ENCODE data around the gene INCA1. TPM values are rescaled to one million over a fixed set of nuclear protein-coding genes. Genes with fewer than 3 reads are reported as not detected.

The INCA1 gene
- total and polyA plus RNA-seq, 2 of the 13 experiments (the other 11 are each of a cell fraction or from before 2014, with no cell fraction given), result 0.93 to 2.6 TPM

GRCh38 chr17:4997302-4998026, at the start of gene INCA1, which contains the start of gene KIF1C (continued):
- TF ChIP-seq ZBTB10 (CRISPR knock-in tag; IDR thresholded peaks at IDR 0.05; ENCODE audit: borderline replicate concordance), result 0 out of 2 replicates have a peak, but pooled peaks have one; percentile 16
- peak; percentile 25; the same call in 1 of the 2 replicates for TF ChIP-seq ZNF772 (CRISPR knock-in tag; IDR thresholded peaks at IDR 0.05)
- peak; percentile 75; the same call in 1 of the 2 replicates for TF ChIP-seq KDM5B (CRISPR knock-in tag; IDR thresholded peaks at IDR 0.05; ENCODE audit: borderline replicate concordance)
- peak; percentile 70; the same call in 1 of the 2 replicates for TF ChIP-seq HES4 (CRISPR knock-in tag; IDR thresholded peaks at IDR 0.05; ENCODE audit: borderline replicate concordance)
- TF ChIP-seq GATAD2A (CRISPR knock-in tag; IDR thresholded peaks at IDR 0.05), result 0 out of 2 replicates have a peak, but pooled peaks have one; percentile 13
- TF ChIP-seq ZNF205 (CRISPR knock-in tag; IDR thresholded peaks at IDR 0.05), result 0 out of 2 replicates have a peak, but pooled peaks have one; percentile 12
- TF ChIP-seq MED8 (CRISPR knock-in tag; IDR thresholded peaks at IDR 0.05; ENCODE audit: insufficient replicate concordance), result no peak
- TF ChIP-seq THRA (CRISPR knock-in tag; IDR thresholded peaks at IDR 0.05; ENCODE audit: borderline replicate concordance), result peak; percentile 19; the same call in 1 of the 2 replicates
- TF ChIP-seq SNAI1 (CRISPR knock-in tag; IDR thresholded peaks at IDR 0.05; ENCODE audit: borderline replicate concordance), result 0 out of 2 replicates have a peak, but pooled peaks have one; percentile 81
- TF ChIP-seq ZBTB26 (CRISPR knock-in tag; IDR thresholded peaks at IDR 0.05; ENCODE audit: borderline replicate concordance), result 0 out of 2 replicates have a peak, but pooled peaks have one; percentile 64
- peak; percentile 34; the same call in 1 of the 2 replicates for TF ChIP-seq SOX5 (CRISPR knock-in tag; IDR thresholded peaks at IDR 0.05; ENCODE audit: borderline replicate concordance)
- TF ChIP-seq AGO1 (IDR thresholded peaks at IDR 0.05; ENCODE audit: low read depth, low read length, poor library complexity, severe bottlenecking), result peak; percentile 69
- TF ChIP-seq THAP7 (CRISPR knock-in tag; IDR thresholded peaks at IDR 0.05), result peak; percentile 76; the same call in 1 of the 2 replicates
- TF ChIP-seq THAP11 (CRISPR knock-in tag; IDR thresholded peaks at IDR 0.05), result peak; percentile 46; the same call in 1 of the 2 replicates
- TF ChIP-seq KDM2A (CRISPR knock-in tag; IDR thresholded peaks at IDR 0.05; ENCODE audit: borderline replicate concordance, low read depth), result peak; percentile 83
- TF ChIP-seq MAFF (IDR thresholded peaks at IDR 0.05; ENCODE audit: low read depth, low read length), result no peak
- TF ChIP-seq ZNF572 (CRISPR knock-in tag; IDR thresholded peaks at IDR 0.05), result no peak
- peak; percentile 85 for TF ChIP-seq ZNF777 (CRISPR knock-in tag; IDR thresholded peaks at IDR 0.05)
- TF ChIP-seq PHF8 (CRISPR knock-in tag; IDR thresholded peaks at IDR 0.05), result peak; percentile 77
- peak; percentile 23; the same call in 1 of the 2 replicates for TF ChIP-seq RAD21 (CRISPR knock-in tag; IDR thresholded peaks at IDR 0.05)
- peak; percentile 49; the same call in 1 of the 2 replicates for TF ChIP-seq ARNTL (CRISPR knock-in tag; IDR thresholded peaks at IDR 0.05)
- no peak; the same call in 1 of the 2 replicates for TF ChIP-seq NFATC3 (CRISPR knock-in tag; IDR thresholded peaks at IDR 0.05)
- TF ChIP-seq TBX2 (CRISPR knock-in tag; IDR thresholded peaks at IDR 0.05; ENCODE audit: borderline replicate concordance), result peak; percentile 41
- TF ChIP-seq ZFP36L1 (CRISPR knock-in tag; IDR thresholded peaks at IDR 0.05), result peak; percentile 83; the same call in 1 of the 2 replicates

Measured in HepG2 (cell line).